SK-N-SH (cell line): ENCODE measurements around the gene UAP1L1. TPM values are rescaled to one million over a fixed set of nuclear protein-coding genes. Genes with fewer than 3 reads are reported as not detected.
A peak's percentile ranks its signal among the peaks of the same experiment; 100 is the strongest.

Source experiments
- CTCF ChIA-PET: fragments of 300-600, 350-600 bp; formaldehyde crosslinking; extraction: SDS; loops from one replicate; lab custom pipeline; 2021; lab: Yijun Ruan, JAX
- POLR2A ChIA-PET: fragments of 350-600 bp; sonication (Branson Sonifier 250); formaldehyde crosslinking; extraction: SDS; loops from one replicate; lab custom pipeline; 2020; ENCODE audit warnings: antibody characterized with exemption, inconsistent platforms; lab: Yijun Ruan, JAX
- DNase-seq: peaks from one replicate; pipeline ENCODE4 v3.0.0; 2012
- H2AFZ ChIP-seq: fragments of 200-600 bp; sonication (generic); 2 replicates; pipeline ENCODE4 v1.8.1; 2016; ENCODE audit warnings: antibody characterized with exemption, mild to moderate bottlenecking, low read depth
- H3F3A ChIP-seq: fragments of 200-600 bp; sonication (generic); replicated peaks from 2 replicates; pipeline ENCODE3; 2016; ENCODE audit warnings: antibody characterized with exemption, mild to moderate bottlenecking; ENCODE audit not compliant: insufficient read depth
- H3K27ac ChIP-seq, 2 experiments: fragments of 200-500 bp in 1 of 2; fragments of 200-600 bp in 1 of 2; sonication (Bioruptor generic) in 1 of 2; sonication (generic), shearing (Covaris generic) in 1 of 2; 2 replicates each; pipeline versions ENCODE4 v1.5.1 to v1.6.1; 2014 to 2016; ENCODE audit warnings: low read depth in 2 of 2, inconsistent platforms in 1 of 2, low read length in 1 of 2, mild to moderate bottlenecking in 1 of 2, mixed read lengths in 1 of 2
- H3K27me3 ChIP-seq: fragments of 200-600 bp; sonication (generic), shearing (Covaris generic); 2 replicates; pipeline ENCODE4 v1.6.1; 2016; ENCODE audit warnings: mixed run types; ENCODE audit not compliant: insufficient read depth
- H3K36me3 ChIP-seq, 2 experiments: fragments of 200-500 bp in 1 of 2; fragments of 200-600 bp in 1 of 2; sonication (Bioruptor generic) in 1 of 2; sonication (generic) in 1 of 2; replicated peaks in 1 of 2; 2 replicates each; pipeline versions ENCODE3 to v1.5.1; 2014 to 2016; ENCODE audit warnings: low read length in 1 of 2, mild to moderate bottlenecking in 1 of 2; ENCODE audit not compliant: insufficient read depth in 2 of 2, control insufficient read depth in 1 of 2
- H3K4me1 ChIP-seq, 2 experiments: fragments of 200-500 bp in 1 of 2; fragments of 200-600 bp in 1 of 2; sonication (Bioruptor generic) in 1 of 2; sonication (generic), shearing (Covaris generic) in 1 of 2; 2 replicates each; pipeline versions ENCODE4 v1.5.1 to v1.6.1; 2014 to 2016; ENCODE audit warnings: low read depth in 1 of 2, low read length in 1 of 2, mixed run types in 1 of 2; ENCODE audit not compliant: insufficient read depth in 2 of 2, control insufficient read depth in 1 of 2
- H3K4me2 ChIP-seq: fragments of 200-600 bp; sonication (generic), shearing (Covaris generic); 2 replicates; pipeline ENCODE4 v1.6.1; 2017; ENCODE audit warnings: mixed run types
- H3K4me3 ChIP-seq, 2 experiments: fragments of 200-500 bp in 1 of 2; fragments of 200-600 bp in 1 of 2; sonication (Bioruptor generic) in 1 of 2; sonication (generic), shearing (Covaris generic) in 1 of 2; 2 replicates each; pipeline versions ENCODE4 v1.5.1 to v1.8.1; 2014 to 2016; ENCODE audit warnings: low read depth in 2 of 2, inconsistent platforms in 1 of 2, low read length in 1 of 2, mild to moderate bottlenecking in 1 of 2, mixed read lengths in 1 of 2, moderate library complexity in 1 of 2
- H3K79me2 ChIP-seq: fragments of 200-600 bp; sonication (generic); 2 replicates; pipeline ENCODE4 v1.8.1; 2017; ENCODE audit warnings: mild to moderate bottlenecking; ENCODE audit not compliant: insufficient read depth
- H3K9ac ChIP-seq: fragments of 200-600 bp; sonication (generic); 2 replicates; pipeline ENCODE4 v1.6.1; 2017; ENCODE audit warnings: mixed run types
- H3K9me2 ChIP-seq: fragments of 200-600 bp; sonication (generic); 2 replicates; pipeline ENCODE4 v1.6.1; 2017; ENCODE audit warnings: mixed run types
- H3K9me3 ChIP-seq: fragments of 200-600 bp; sonication (generic); 2 replicates; pipeline ENCODE4 v1.6.1; 2017; ENCODE audit warnings: mixed run types, mild to moderate bottlenecking, moderate library complexity
- H4K20me1 ChIP-seq: fragments of 200-600 bp; sonication (generic); 2 replicates; pipeline ENCODE4 v1.6.1; 2017; ENCODE audit warnings: mild to moderate bottlenecking, mixed run types; ENCODE audit not compliant: insufficient read depth
- CHD2 ChIP-seq: fragments of 150-350 bp; IDR thresholded peaks from 2 replicates; pipeline ENCODE4 v1.6.1; 2018; ENCODE audit warnings: low read length; ENCODE audit not compliant: partially characterized antibody
- CTCF ChIP-seq: fragments of 200-600 bp; sonication (generic); IDR thresholded peaks from 2 replicates; pipeline ENCODE4 v1.6.1; 2017; ENCODE audit warnings: antibody characterized with exemption, mild to moderate bottlenecking, moderate library complexity
- EP300 ChIP-seq, 2 experiments: IDR thresholded peaks; 2 replicates each; pipeline versions ENCODE4 v1.4.0 to v1.6.1; 2012; ENCODE audit warnings: borderline replicate concordance in 1 of 2, low read depth in 1 of 2, low read length in 1 of 2
- FOXM1 ChIP-seq: IDR thresholded peaks from 2 replicates; pipeline ENCODE4 v1.4.0; 2012; ENCODE audit warnings: low read depth, mild to moderate bottlenecking
- GATA2 ChIP-seq: sonication (generic); formaldehyde crosslinking; IDR thresholded peaks from 2 replicates; pipeline ENCODE4 v1.5.0; 2020; ENCODE audit warnings: mild to moderate bottlenecking, missing genetic modification reagents
- JUND ChIP-seq: IDR thresholded peaks from 2 replicates; pipeline ENCODE4 v1.4.0; 2012
- MEF2A ChIP-seq: IDR thresholded peaks from 2 replicates; pipeline ENCODE4 v1.4.0; 2012; ENCODE audit warnings: low read depth, borderline replicate concordance
- MXI1 ChIP-seq: IDR thresholded peaks from 2 replicates; pipeline ENCODE4 v1.6.1; 2012; ENCODE audit warnings: mild to moderate bottlenecking, low read depth, low read length, improper control_type of control experiment
- NFIC ChIP-seq: IDR thresholded peaks from 2 replicates; pipeline ENCODE4 v1.4.0; 2012; ENCODE audit warnings: borderline replicate concordance
- POLR2AphosphoS5 ChIP-seq: IDR thresholded peaks from 2 replicates; pipeline ENCODE4 v1.6.1; 2012; ENCODE audit warnings: low read depth, low read length
- RAD21 ChIP-seq: IDR thresholded peaks from 2 replicates; pipeline ENCODE4 v1.6.1; 2012; ENCODE audit warnings: mild to moderate bottlenecking, low read length
- SMC3 ChIP-seq: IDR thresholded peaks from 2 replicates; pipeline ENCODE4 v1.6.1; 2012; ENCODE audit warnings: low read depth, low read length, improper control_type of control experiment
- TAF1 ChIP-seq: IDR thresholded peaks from 2 replicates; pipeline ENCODE4 v1.6.1; 2012; ENCODE audit warnings: low read depth, mild to moderate bottlenecking, low read length, moderate library complexity, borderline replicate concordance
- TCF12 ChIP-seq: IDR thresholded peaks from 2 replicates; pipeline ENCODE4 v1.4.0; 2012
- WGBS: methylation state at CpG from one replicate; pipeline ENCODE4 v1.1.6; 2017; ENCODE audit warnings: low lambda C conversion rate; 5-methylcytosine and 5-hydroxymethylcytosine counted together
- polyA plus RNA-seq, 3 experiments: library from polyadenylated mRNA; depleted of rRNA; stranded (reverse); fragments of >200 nt; gene quantifications; 2 replicates each; pipeline ENCODE4 v1.2.3, GENCODE V29; 2012
- TF ChIP-seq, protein P1 (sequence below): IDR thresholded peaks from 2 replicates; pipeline ENCODE4 v1.4.0; 2012; ENCODE audit warnings: low read depth, borderline replicate concordance
- TF ChIP-seq, protein P2 (sequence below): IDR thresholded peaks from 2 replicates; pipeline ENCODE4 v1.4.0; 2012; ENCODE audit warnings: low read depth

Gene UAP1L1, protein sequence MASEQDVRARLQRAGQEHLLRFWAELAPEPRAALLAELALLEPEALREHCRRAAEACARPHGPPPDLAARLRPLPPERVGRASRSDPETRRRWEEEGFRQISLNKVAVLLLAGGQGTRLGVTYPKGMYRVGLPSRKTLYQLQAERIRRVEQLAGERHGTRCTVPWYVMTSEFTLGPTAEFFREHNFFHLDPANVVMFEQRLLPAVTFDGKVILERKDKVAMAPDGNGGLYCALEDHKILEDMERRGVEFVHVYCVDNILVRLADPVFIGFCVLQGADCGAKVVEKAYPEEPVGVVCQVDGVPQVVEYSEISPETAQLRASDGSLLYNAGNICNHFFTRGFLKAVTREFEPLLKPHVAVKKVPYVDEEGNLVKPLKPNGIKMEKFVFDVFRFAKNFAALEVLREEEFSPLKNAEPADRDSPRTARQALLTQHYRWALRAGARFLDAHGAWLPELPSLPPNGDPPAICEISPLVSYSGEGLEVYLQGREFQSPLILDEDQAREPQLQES
- polyA plus RNA-seq (2012; rRNA removed) = 3.2 and 5.6 TPM in 2 replicates
- polyA plus RNA-seq (2012; cell fraction: cytosol; rRNA removed) = 1.5 and 2.3 TPM in 2 replicates
- polyA plus RNA-seq (2012; cell fraction: nucleus; rRNA removed) = 21.7 and 23.8 TPM in 2 replicates

DNA sequence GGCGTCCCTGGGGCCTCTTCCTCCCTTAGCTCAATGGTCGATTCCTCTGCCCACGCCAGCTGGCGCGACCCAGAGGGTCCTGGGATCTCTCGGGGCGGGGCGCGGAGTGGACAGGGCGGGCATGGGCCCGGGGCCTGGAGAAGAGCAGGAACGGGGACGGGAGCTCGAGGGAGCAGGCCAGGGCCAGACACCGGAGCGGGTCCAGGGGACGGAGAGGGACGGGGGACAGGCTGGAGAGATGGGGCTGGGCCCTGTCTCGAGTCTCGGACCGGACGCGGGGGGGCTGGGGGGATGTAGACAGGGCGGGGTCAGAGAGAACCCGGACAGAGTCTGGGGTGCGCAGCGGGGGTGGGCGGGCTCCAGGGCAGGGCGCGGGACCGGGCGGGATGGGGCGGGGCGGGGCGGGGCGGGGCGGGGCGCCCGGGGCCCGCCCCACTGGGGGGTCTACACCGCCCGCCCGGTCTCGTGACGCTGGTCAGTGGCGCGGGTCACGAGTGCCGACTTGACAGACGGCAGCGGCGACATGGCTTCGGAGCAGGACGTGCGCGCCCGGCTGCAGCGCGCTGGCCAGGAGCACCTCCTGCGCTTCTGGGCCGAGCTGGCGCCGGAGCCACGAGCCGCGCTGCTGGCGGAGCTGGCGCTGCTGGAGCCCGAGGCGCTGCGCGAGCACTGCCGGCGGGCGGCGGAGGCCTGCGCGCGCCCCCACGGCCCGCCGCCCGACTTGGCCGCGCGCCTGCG lies at the start of gene UAP1L1:
TSS of gene UAP1L1 (plus strand) at position 508 of the 738 bp plus-strand sequence. CDS start at position 524, 16 bp downstream.
- H3K4me3 ChIP-seq = peak within 1 kb of the TSS; percentile 57 to 60
- H3K36me3 ChIP-seq = peaks cover 3 to 8% of the 10 kb centered on the region in 2 experiments

GRCh38 chr9:137028263-137029057 lies 48.9 kb upstream of the UAP1L1 start:
- H3K79me2 ChIP-seq = 0 out of 2 replicates have a peak, but pooled peaks cover 3% of the 10 kb centered on the region
- H3K4me1 ChIP-seq = peaks cover 5 to 49% of the 10 kb centered on the region in 2 experiments; a peak in 1 of 4 replicates
- H3K9ac ChIP-seq = no peak overlapping the region
- no peaks in the 10 kb centered on the region for H3K9me2 ChIP-seq
- H3K27ac ChIP-seq = peak overlapping the region in 1 of 2 experiments; percentile 43; a peak in 2 of 4 replicates
- no peaks in the 10 kb centered on the region for H3K27me3 ChIP-seq
- no peaks in the 10 kb centered on the region for H3K9me3 ChIP-seq
- no peaks in the 10 kb centered on the region for H3K36me3 ChIP-seq
- ChIA-PET POLR2A (interaction anchor here (1.1 to 1.4 kb wide), 3 partner anchors 27 to 80 kb away, joined by 3 to 5 read pairs (median 4); no protein-coding TSS in a partner anchor), CTCF (interaction anchor here (0.6 to 15.1 kb wide), 54 partner anchors 9 to 357 kb away, joined by 3 to 350 read pairs (median 5); partner anchors contain the start of genes AJM1, C8G, CLIC3 and FBXW5)
- H2AFZ ChIP-seq = no peak overlapping the region
- no peaks in the 10 kb centered on the region for H3F3A ChIP-seq
- H4K20me1 ChIP-seq = no peaks in the 10 kb centered on the region
- DNase-seq = peak; percentile 91
- peak overlapping the region; percentile 99 for H3K4me2 ChIP-seq
- H3K4me3 ChIP-seq = peak overlapping the region; percentile 62 to 73
- WGBS = under 1% methylated on average over 15 of the region's 98 CpGs
- TF ChIP-seq, protein P1, sequence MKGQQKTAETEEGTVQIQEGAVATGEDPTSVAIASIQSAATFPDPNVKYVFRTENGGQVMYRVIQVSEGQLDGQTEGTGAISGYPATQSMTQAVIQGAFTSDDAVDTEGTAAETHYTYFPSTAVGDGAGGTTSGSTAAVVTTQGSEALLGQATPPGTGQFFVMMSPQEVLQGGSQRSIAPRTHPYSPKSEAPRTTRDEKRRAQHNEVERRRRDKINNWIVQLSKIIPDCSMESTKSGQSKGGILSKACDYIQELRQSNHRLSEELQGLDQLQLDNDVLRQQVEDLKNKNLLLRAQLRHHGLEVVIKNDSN = no peak
- no peak for TF ChIP-seq POLR2AphosphoS5
- TF ChIP-seq GATA2 (CRISPR knock-in tag) = no peak
- TF ChIP-seq, protein P2, sequence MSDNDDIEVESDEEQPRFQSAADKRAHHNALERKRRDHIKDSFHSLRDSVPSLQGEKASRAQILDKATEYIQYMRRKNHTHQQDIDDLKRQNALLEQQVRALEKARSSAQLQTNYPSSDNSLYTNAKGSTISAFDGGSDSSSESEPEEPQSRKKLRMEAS = no peak
- peak; percentile 7; the same call in 1 of the 2 replicates for TF ChIP-seq CTCF
- TF ChIP-seq CHD2 = no peak
- TF ChIP-seq EP300 (IDR thresholded peaks at IDR 0.05; ENCODE audit: borderline replicate concordance in 1 of 2, low read depth in 1 of 2, low read length in 1 of 2) = no peak
- no peak for TF ChIP-seq FOXM1
- TF ChIP-seq MEF2A = no peak
- no peak for TF ChIP-seq TAF1
- no peak for TF ChIP-seq TCF12
- peak; percentile 27; the same call in 1 of the 2 replicates for TF ChIP-seq RAD21
- no peak for TF ChIP-seq NFIC
- no peak for TF ChIP-seq SMC3

More for the DNA sequence above, at the start of gene UAP1L1:
- Histone ChIP-seq H3F3A (peaks cover 7% of the 10 kb centered on the region), H3K4me2 (peak within 1 kb of the TSS; percentile 87), H2AFZ (peak within 1 kb of the TSS; percentile 72; the same call in 1 of the 2 replicates), H3K79me2 (no peaks in the 10 kb centered on the region), H4K20me1 (no peaks in the 10 kb centered on the region), H3K27me3 (no peaks in the 10 kb centered on the region), H3K9me3 (no peaks in the 10 kb centered on the region), H3K9me2 (no peaks in the 10 kb centered on the region)
- 28% methylated on average over 35 of the region's 87 CpGs for WGBS
- CTCF ChIA-PET = interaction anchor here (0.6 to 3.5 kb wide), 13 partner anchors 9 to 162 kb away, joined by 3 to 18 read pairs (median 7); partner anchors contain the start of genes ABCA2, MAN1B1, NPDC1 and TPRN
- DNase-seq = peak; percentile 85
- POLR2A ChIA-PET = interaction anchor here (1.3 to 2.6 kb wide), 2 partner anchors 9 to 21 kb away, joined by 3 to 9 read pairs; no protein-coding TSS in a partner anchor
- TF ChIP-seq MXI1 = peak; percentile 69
- TF ChIP-seq, protein P1 = peak; percentile 55; the same call in 1 of the 2 replicates
- TF ChIP-seq POLR2AphosphoS5 = 0 out of 2 replicates have a peak, but pooled peaks have one; percentile 19
- TF ChIP-seq, protein P2 = peak; percentile 13; the same call in 1 of the 2 replicates
- TF ChIP-seq JUND = no peak
- TF ChIP-seq, all 33 proteins: peak for 4
- H3K9ac ChIP-seq = peak within 1 kb of the TSS; percentile 46; the same call in 1 of the 2 replicates
- H3K4me1 ChIP-seq = peaks cover 0 to 11% of the 10 kb centered on the region in 2 experiments; a peak in 1 of 4 replicates
- H3K27ac ChIP-seq = no peak within 1 kb of the TSS
